Suprapubic skin (tissue), 3 donors: ENCODE measurements around the gene GDAP1L1.

Experiments
- POLR2A ChIP-seq, 2 donors: fragments of 450-650 bp; IDR thresholded peaks; one replicate each; pipeline ENCODE4 v1.6.1; 2017; ENCODE audit warnings: antibody characterized with exemption in 2 of 2, mild to moderate bottlenecking in 2 of 2, moderate library complexity in 2 of 2
- TF ChIP-seq, protein P1 (sequence below), 2 donors: fragments of 200-600 bp in 1 of 2; fragments of 450-650 bp in 1 of 2; sonication (generic) in 1 of 2; IDR thresholded peaks; one replicate each; pipeline ENCODE4 v1.5.1; 2016 to 2019; ENCODE audit warnings: antibody characterized with exemption in 2 of 2, mild to moderate bottlenecking in 1 of 2, moderate library complexity in 1 of 2

DNA sequence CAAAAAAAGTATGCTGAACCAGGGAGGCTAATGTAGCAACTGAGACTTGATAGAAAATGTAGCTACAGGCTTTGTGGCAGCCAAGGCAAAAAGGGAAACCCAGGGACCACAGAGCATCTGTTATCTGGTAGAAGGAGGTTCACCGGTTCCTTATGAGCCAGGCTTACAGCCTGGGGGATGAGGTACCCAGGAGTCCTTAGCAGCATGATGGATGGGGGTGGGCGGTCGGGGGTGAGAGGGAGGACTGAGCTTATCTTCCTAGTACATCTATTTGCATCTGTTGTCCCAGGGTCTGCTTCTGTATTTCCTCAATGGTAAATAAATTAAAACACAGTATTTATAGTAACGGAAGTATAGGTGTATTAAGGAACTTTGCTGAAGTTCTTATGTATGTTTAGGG is 1.1 kb upstream of the GDAP1L1 start:
- TF ChIP-seq, protein P1, sequence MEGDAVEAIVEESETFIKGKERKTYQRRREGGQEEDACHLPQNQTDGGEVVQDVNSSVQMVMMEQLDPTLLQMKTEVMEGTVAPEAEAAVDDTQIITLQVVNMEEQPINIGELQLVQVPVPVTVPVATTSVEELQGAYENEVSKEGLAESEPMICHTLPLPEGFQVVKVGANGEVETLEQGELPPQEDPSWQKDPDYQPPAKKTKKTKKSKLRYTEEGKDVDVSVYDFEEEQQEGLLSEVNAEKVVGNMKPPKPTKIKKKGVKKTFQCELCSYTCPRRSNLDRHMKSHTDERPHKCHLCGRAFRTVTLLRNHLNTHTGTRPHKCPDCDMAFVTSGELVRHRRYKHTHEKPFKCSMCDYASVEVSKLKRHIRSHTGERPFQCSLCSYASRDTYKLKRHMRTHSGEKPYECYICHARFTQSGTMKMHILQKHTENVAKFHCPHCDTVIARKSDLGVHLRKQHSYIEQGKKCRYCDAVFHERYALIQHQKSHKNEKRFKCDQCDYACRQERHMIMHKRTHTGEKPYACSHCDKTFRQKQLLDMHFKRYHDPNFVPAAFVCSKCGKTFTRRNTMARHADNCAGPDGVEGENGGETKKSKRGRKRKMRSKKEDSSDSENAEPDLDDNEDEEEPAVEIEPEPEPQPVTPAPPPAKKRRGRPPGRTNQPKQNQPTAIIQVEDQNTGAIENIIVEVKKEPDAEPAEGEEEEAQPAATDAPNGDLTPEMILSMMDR (IDR thresholded peaks at IDR 0.05), result no peak
- no peak for TF ChIP-seq POLR2A (IDR thresholded peaks at IDR 0.05)
